HG03159 (cell line): Measurements from ENCODE around the gene TDRD6.

Experiments
- ATAC-seq: cut with Tn5 transposase; IDR thresholded peaks from one replicate; pipeline ENCODE4 v1.9.1; 2021; ENCODE audit warnings: mild to moderate bottlenecking, moderate library complexity; ENCODE audit not compliant: unreplicated experiment

TDRD6 gene

GRCh38 chr6:46688117-46688965 is 656 bp downstream of the TDRD6 start:
- no peak for ATAC-seq

DNA sequence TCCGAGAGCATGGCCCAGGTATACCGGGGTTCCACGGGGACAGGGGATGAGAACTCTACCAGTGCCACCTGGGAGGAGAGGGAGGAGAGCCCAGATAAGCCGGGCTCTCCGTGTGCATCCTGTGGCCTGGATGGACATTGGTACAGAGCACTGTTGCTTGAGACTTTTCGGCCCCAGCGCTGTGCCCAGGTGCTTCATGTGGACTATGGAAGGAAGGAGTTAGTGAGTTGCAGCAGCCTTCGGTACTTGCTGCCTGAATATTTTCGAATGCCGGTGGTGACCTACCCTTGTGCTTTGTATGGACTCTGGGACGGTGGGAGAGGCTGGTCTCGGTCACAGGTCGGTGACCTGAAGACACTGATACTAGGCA is 1.3 kb downstream of the TDRD6 start:
- ATAC-seq: no peak

DNA sequence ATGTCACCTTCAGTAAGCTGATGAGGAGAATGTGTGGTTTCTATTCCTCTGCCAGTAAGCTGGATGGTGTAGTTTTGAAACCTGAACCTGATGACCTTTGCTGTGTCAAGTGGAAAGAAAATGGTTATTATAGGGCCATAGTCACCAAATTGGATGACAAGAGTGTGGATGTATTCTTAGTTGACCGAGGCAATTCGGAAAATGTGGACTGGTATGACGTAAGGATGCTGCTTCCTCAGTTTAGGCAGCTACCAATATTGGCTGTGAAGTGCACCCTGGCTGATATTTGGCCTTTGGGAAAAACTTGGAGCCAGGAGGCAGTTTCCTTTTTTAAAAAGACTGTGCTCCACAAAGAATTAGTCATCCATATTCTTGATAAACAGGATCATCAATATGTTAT is 2.0 kb downstream of the TDRD6 start:
- ATAC-seq: no peak

- ATAC-seq: no peak
Observed at GRCh38 chr6:46690141-46690755, 2.6 kb downstream of the TDRD6 start.

- no peak for ATAC-seq
Observed at GRCh38 chr6:46690911-46691451, 3.3 kb downstream of the TDRD6 start.

- no peak for ATAC-seq
Observed at GRCh38 chr6:46699970-46700369, 12.3 kb downstream of the TDRD6 start.

- ATAC-seq: no peak
Observed at GRCh38 chr6:46704562-46704961, 16.9 kb downstream of the TDRD6 start.

DNA sequence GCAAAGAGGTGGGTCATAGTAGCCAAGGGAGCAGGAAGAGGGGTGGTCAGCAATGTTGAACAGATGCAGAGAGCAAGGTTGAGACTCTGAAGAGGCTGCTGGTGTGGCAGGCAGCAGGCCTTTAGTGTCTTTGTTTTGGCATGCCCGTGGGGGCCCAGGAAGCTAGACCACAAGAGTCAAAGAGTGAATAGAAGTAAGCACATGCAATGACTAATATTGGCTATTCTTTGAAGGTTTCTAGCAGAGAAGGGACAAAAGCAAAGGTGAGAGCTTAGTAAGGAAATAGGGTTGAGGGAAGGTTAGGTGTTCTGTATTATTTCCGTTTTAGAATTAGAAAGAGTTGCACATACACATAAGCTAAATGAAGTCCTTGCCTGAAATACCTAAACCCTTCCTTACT is 18.8 kb downstream of the TDRD6 start:
- ATAC-seq: no peak

DNA sequence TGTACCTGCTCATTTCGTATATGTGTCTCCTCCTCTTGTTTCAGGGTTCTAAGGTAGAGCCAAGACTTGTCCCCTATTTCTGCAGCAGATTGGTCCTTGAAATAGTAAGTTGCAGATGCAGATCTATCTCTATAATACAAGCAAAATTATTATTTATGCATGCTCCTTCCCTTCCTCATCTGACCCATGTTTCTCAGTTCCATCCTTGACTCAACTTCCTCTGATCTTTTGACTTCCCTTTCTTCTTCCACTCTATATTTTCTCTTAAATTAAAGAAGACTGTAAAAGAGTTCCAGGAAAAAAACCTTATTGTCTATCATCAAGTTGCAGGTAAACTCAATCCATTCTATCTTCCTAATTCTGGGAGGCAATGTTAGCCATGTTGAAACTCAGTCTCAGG is 23.8 kb downstream of the TDRD6 start:
- ATAC-seq: no peak

DNA sequence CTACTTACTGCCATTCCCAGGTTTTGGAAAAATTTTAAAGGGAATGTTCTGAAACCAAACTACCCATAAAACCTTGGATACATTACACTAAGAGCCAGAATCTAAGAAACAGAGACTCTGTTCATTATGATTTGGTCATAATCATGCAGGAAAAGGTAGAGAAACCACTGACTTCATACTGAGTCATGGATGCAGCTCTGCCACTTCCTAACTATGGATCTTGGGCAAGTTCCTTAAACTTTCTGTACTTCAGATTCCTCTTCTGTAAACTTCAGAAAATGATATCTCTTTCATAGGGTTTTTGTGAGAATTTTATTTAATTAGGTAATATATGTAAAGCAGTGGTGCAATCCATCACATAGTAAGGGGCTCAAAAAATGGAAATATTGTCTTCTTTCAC is 27.5 kb downstream of the TDRD6 start:
- ATAC-seq: no peak

GRCh38 chr6:46719099-46719498 is 31.4 kb downstream of the TDRD6 start:
- no peak for ATAC-seq

- ATAC-seq: no peak
Observed at GRCh38 chr6:46720401-46720800, 32.7 kb downstream of the TDRD6 start.

DNA sequence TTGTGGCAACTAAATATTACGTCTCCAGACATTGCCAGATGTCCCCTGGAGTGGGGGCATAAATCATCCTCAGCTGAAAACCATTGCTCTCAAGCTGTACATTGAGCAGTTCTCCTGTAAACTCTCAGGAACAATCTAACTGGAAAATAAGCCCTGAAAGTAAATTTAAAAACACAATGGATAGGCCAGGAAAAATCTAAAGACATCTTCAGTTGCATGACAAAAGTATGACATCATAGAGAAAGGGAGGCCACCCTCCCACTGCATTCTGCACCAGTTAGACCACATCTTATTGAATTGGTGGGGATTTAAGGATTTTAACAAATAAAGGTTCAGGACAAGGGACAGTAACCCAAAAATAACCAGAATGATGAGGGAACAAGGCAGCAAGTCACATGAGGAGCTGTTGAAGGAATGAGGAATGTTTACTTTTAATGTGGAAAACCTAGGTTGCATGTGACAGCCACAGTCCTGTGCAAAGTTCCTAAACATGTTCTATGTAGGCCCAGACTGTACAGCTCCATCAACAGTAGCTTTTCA is 42.2 kb downstream of the TDRD6 start:
- ATAC-seq: no peak

- ATAC-seq: no peak
Observed at GRCh38 chr6:46730921-46731461, 43.3 kb downstream of the TDRD6 start.

GRCh38 chr6:46733341-46733801 is 45.7 kb downstream of the TDRD6 start:
- ATAC-seq: no peak

DNA sequence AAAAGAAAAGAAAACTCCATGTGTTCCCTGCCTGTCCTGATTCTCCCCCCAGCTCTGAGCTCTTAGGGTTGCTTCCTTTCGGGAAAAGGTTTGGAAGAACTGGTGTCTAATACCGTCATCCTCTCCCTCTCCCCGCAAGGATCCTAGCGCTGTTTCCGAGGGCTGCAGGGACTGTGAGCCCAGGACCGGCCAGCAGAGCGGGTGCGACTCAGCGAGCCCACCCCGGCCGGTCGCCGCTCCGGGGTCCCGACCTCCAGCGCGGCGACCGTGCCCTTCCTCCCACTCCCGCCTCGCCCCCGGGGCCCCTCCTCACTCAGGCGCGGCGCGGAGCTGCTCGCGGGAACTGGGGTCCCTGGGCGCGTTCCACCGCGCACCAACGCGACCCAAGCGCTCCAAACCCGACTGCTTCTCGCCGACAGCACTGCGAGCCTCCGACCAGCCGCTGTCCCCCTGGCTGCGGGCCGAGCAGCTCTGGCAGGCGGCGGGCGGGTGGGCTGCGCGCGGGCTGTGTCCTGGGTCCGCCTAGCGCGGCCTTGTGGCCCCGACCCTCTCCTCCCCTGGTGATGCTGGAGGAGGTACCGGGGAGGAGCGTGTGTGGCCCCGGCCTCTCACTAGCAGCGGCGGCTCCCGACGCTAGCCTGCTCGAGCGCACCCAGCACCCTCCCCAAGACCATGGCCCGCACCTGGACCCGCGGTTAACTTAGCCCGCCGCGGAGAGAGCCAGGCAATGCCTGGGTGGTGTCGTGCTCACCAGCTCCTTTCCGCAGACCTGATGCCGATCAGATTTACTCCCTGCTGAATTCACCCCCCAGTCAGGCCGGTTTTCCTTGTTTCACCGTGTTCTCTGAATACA is 47.4 kb downstream of the TDRD6 start, which contains the start of gene PLA2G7:
Gene PLA2G7 (minus strand): TSS at position 509 of the 853 bp plus-strand sequence. CDS start 12,484 bp downstream, outside the sequence.
- no peak for ATAC-seq

DNA sequence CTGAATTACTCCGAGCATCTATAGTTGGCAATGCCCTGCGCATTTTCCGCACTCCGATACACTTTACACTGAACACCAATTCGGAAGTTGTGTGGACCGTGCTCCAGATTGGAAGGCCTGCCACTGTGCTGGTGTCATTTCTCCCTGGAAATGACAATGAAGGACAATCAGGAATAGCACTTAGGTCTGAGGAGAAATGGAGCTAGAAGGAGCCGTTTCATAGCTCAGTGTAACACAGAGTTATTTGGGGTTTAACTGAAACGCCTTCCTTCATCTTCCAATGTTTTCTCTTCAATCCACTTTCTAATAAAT is 48.0 kb downstream of the TDRD6 start:
- ATAC-seq: no peak

DNA sequence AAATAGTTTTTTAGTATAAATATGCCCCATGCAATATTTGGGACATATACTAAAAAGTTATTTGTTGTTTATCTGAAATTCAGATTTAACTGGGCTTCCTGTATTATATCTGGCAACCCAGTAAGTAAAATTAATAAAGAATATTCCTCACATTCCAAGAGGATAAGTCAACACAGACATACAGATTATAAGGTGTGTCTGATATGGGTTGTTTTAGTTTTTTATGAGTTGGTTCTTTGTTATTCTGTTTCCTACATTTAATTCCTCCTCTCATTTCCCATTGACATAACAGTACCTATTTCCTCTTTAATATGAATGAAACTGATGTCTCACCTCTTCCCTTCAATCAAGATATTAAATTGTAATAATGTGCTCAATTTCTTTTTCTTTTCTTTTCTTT is 49.2 kb downstream of the TDRD6 start:
- ATAC-seq: no peak

- no peak for ATAC-seq
Observed at GRCh38 chr6:46741482-46741881, 53.8 kb downstream of the TDRD6 start.

DNA sequence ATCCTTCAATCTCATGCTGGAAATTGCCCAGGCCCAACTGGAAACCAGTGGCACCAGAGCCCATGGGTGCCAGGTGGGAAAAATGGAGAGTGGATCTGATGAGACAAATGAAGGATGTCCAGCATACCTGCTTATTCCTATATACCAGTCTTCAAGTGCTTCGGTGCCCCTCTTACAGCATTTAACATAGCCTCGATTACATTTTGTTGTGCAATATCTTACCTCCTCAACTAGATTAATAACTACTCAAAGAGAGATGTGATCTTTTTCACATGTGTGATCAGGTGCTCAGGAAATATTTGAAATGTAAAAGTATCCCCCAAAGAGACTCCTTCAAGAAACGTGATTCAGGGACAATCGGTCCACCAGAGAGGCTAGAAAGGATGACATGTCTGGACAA is 54.2 kb downstream of the TDRD6 start:
- ATAC-seq: no peak
